GM21619 (cell line): ENCODE measurements around the gene ASPHD2.
"Not testable (repeated sequence)": the region's sequence is repeated elsewhere in the genome, so short reads cannot be mapped to it uniquely, and the experiment has no call there.

ENCODE experiments used
- ATAC-seq: cut with Tn5 transposase; IDR thresholded peaks from one replicate; pipeline ENCODE4 v1.9.1; 2021; ENCODE audit not compliant: unreplicated experiment

The ASPHD2 gene

DNA sequence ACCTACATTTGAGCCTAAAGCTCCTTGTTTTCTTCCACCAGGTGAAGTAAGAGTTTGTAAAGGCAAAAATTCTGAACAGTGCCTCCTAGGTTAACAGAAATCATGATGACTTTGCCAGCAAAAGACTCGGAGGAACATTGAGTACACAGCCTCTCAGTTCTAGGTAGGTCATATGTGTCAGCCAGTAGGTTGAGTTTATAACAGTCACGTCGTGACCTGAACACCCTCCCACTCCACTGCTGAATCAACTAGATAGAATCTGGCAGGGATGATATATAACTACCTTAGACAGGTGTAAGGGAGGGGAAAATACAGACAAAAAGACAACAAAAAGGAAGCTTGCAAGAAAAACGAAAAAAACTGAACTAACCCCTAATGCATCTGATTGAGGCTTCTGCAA lies 12.8 kb upstream of the ASPHD2 start:
- no peak for ATAC-seq

- no peak for ATAC-seq
These were observed 12.3 kb upstream of the ASPHD2 start for GRCh38 chr22:26416670-26417276.

DNA sequence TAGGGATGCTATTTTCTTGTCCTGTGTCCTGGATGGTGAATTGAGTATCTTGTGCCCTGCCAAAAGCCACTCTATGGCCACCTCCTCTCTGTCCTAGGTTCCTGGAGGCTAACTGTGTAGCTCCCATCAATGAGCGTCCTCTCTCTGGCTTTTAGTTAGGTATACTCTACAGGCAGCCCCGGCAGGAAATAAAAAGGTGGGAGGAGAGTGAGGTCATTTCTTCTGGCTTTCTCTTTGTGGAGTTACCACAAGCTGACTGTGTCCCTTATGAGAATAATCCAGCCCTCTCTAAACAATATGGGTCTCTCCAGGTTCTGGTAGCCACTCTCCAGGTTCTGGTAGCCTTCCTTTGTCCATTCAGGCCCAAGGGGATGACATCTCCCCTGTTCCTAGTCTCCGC lies 11.7 kb upstream of the ASPHD2 start:
- ATAC-seq, result no peak

DNA sequence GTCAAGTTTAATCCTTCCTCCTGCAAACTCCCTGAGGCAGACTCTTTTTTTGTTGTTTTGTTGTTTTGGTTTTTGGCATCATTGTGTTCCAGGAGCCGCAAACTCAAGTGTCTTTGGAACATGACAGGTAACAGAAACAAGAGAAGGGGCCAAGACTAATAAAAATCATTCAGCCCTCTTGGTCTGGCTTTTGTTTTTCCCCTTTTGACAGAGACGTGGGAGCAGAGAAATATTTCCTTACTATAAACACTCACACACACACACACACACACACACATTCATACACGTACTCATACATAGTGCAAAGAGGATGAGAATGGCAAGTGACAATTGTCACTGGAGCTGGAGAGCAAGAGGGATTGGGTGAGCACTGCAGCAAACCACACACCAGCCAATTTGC lies 10.4 kb upstream of the ASPHD2 start:
- no peak for ATAC-seq

DNA sequence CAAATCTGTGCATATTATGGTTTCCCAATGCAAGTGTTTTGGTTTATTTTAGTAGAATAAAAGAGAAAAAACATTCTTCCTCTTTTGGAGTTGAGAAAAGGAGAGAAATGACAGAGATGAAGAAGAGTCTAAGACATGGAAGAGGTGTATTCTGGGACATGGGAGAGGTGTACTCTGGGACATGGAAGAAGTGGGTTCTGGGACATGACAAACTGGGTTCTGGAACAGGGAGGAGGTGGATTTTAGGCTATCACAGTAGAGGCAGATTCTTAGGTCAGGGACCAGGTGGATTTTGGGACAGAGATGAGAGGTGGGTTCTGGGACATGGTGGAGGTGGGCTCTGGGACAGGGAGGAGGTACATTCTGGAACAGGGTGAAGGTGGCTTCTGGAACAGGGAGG lies 2.1 kb upstream of the ASPHD2 start:
- ATAC-seq, result no peak

DNA sequence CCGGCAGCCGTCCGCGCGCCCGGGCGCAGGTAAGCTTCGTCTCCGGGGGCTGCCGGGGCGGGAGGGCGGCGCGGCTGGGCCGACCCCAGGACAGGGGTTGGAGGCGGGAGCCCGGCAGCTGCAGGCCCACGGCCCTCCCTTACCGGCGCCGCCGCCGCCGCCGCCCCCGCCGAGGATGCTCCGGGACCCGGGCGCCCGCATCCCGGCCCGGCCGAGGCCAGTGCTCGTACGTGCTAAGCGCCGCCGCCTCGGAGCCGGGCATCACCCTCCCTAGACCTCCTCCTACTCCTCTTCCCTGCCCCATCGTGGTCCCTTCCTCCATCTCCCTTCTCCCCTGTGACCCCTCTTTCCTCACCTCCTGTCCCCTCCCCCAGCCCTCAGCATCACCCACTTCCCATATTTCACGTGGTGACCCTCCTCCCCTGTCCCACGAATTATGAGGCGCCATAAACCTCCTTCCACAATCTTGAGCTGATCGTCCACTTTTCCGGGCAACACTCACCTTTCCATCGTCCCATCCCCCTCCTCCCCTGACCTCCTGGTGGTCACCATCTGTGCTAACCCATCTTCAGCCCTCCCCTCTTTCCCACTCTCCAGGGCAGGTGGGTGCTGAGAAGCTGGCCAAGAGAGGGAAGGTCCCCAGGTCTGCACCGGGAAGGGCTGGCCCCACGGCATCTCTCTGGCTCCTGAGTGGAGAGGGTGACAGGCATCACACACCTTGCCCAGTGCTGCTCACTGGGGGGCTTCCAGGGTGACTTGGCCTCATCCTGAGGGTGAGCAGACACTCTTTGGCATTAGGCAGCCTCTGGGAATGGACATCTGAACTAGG lies 612 bp downstream of the ASPHD2 start:
- ATAC-seq, result peak; percentile 11

GRCh38 chr22:26430600-26430999 lies 1.5 kb downstream of the ASPHD2 start:
- ATAC-seq, result no peak

DNA sequence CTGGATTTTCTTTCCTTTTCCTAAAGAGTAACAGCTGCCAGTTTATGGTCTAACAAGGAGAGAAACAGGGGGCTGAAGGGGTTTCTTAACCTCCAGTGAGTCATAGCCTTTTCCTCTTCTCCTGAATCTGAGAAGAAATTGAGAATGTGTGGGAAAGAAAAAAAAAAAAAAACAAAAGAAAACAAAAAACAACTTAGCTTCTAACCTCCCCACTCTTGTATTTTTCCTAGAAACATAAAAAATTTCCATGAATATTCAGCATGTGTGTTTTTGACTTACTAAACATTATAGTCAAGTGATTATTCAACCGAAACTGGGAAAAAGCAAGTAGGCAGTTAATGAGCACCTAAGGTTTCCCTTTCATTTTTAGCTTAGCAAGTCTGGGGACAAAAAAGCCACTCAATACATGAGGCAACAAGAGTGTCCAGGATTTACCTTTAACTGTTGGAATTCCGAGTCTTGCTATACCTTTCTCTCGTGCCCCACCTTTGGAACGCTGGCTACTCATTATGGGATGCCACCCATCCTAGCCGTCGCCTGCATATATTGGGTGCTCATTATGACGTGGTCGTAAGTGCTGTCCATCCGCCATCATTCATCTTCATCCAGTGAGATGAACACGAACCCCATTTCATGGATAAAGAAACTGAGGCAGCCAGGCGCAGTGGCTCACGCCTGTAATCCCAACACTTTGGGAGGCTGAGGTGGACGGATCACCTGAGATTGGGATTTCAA lies 2.4 kb downstream of the ASPHD2 start:
- ATAC-seq, result no peak

GRCh38 chr22:26432619-26433311 lies 3.7 kb downstream of the ASPHD2 start:
- ATAC-seq, result no peak

GRCh38 chr22:26433805-26434204 lies 4.7 kb downstream of the ASPHD2 start:
- ATAC-seq, result no peak

- no peak for ATAC-seq
These were observed 6.5 kb downstream of the ASPHD2 start for GRCh38 chr22:26435327-26436093.

- ATAC-seq, result no peak
These were observed 7.9 kb downstream of the ASPHD2 start for GRCh38 chr22:26436903-26437515.

DNA sequence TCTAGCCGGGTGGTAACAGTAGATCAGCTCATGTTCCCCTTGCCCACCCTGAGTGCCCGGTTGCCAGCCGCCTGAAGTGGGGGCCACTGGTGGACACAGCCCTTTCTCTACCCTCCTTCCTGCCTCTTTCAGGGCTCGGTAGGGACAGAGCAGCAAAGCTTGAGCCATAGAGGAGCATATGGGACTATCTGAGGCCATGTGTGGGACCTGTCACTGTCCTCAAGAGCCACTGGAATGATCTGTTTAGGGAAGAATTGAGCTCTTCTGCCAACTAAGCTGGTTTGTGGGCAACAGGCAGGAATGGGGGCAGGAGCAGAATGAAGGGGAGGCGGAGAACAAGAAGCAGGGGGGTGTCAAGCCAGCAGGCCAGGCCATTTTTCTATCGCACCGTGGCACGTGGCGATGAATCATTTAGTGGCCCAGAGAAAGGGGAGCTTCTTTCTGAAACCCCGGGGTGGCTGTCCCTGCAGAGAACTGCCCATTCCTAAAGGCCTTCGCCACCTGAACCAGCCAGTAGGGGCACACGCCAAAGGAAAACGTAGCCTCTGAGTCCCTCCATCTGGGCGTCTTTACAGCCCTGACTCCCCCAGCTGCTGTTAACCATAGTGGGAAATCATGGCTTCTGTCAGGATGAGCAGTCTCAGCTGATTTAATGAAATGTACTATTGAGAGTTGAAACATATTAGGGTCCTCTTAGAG lies 8.8 kb downstream of the ASPHD2 start:
- no peak for ATAC-seq

DNA sequence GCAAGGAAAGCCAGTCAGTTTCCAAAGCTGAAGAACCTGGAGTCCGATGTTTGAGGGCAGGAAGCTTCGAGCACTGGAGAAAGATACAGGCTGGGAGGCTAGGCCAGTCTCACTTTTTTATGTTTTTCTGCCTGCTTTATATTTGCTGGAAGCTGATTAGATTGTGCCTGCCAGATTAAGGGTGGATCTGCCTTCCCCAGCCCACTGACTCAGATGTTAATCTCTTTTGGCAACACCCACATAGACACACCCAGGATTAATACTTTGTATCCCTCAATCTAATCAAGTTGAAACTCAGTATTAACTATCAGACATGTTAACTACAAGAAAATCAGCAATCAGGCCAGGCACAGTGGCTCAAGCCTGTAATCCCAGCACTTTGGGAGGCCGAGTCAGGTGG lies 9.7 kb downstream of the ASPHD2 start:
- ATAC-seq, result not testable (repeated sequence)

- ATAC-seq, result no peak
These were observed 10.5 kb downstream of the ASPHD2 start for GRCh38 chr22:26439559-26439958.

GRCh38 chr22:26442086-26442756 lies 13.2 kb downstream of the ASPHD2 start:
- ATAC-seq, result no peak

DNA sequence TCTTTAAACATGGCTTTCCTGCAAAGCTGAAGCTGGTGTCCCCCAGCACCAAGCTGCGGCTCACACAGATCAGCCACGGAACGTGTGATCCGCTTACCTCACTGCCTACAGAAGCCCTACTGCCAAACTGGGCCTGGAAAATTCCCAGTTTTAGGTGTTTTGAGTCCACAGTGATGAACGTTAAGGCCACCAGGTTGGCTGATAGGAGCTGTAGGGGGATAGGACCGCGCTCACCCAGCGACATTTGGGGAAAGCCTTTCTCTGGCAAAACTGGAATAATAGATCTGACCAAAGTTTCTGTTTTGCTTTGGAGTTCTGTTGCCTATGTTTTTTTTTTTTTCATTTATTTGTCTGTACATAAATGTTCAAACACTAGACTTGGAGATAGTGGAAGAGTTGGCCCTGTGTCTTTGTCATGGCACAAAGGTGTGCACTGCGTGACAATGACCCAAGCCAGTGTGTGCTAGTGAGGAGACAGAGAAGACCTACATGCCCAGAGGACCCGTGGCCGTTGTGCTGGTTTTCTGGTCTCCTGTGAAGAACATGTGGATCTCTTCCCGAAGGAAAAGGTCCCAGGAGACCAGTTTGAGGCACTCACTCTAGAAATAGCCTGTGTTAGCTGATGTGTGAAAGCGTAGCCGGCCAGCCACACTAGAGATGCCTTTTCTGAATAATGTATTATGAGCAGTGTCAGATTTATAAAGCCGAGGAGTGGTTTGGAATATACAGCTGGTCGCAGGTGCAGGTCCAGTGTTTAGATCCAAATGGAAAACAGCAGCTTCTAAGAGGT lies 15.0 kb downstream of the ASPHD2 start:
- ATAC-seq, result no peak

DNA sequence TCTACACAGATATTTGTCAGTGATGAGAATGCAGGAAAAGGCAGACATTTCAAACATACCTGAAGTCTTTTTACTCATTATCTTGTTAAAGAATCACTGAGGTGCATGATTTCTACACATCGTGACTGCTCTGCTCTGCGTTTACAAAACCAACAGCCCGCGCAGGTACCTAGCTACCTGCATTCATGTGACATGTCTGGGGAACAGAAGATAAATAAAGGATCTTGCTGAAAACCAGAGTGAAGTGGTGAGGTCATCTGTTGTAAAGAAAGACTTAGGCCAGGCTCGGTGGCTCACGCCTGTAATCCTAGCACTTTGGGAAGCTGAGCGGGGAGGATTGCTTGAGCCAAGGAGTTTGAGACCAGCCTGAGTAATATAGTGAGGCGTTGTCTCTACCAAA lies 15.7 kb downstream of the ASPHD2 start:
- ATAC-seq, result no peak
